IMR-90 (cell line): Measurements from ENCODE around the gene AMBP. TPM values are rescaled to one million over a fixed set of nuclear protein-coding genes. Genes with fewer than 3 reads are reported as not detected.

Source experiments
- ATAC-seq: fragments of 200-7000 bp; cut with Tn5 transposase; 2 replicates; pipeline ENCODE4 v1.9.1; 2020; ENCODE audit warnings: low read depth, mild to moderate bottlenecking, moderate library complexity
- BruUV-seq: library from RNA; stranded (reverse); fragments of 400-500 nt; replicated peaks from 2 replicates; lab custom pipeline; 2021; lab: Mats Ljungman, UMichigan
- CTCF ChIA-PET: fragments of 300-600 bp; formaldehyde crosslinking; extraction: SDS; loops from one replicate; lab custom pipeline; 2021; ENCODE audit warnings: antibody characterized with exemption; lab: Yijun Ruan, JAX
- POLR2A ChIA-PET: fragments of 300-600 bp; sonication (Branson Sonifier 250); formaldehyde crosslinking; loops from one replicate; lab custom pipeline; 2022; ENCODE audit warnings: antibody characterized with exemption; ENCODE audit not compliant: unreplicated experiment; lab: Charles Lee
- DNase-seq: peaks from one replicate; pipeline ENCODE4 v3.0.0; 2013
- H2AFZ ChIP-seq: replicated peaks from 2 replicates; pipeline ENCODE3; 2013; ENCODE audit warnings: low read length, mild to moderate bottlenecking; ENCODE audit not compliant: poor library complexity
- H2AK5ac ChIP-seq: 2 replicates; pipeline ENCODE4 v1.6.1; 2013; ENCODE audit warnings: low read depth, low read length, inconsistent platforms
- H2AK9ac ChIP-seq: replicated peaks from 2 replicates; pipeline ENCODE3; 2013; ENCODE audit warnings: mild to moderate bottlenecking, low read depth, low read length, moderate library complexity; ENCODE audit not compliant: poor library complexity
- H2BK120ac ChIP-seq: 2 replicates; pipeline ENCODE4 v1.6.1; 2013; ENCODE audit warnings: low read depth, low read length, inconsistent platforms
- H2BK15ac ChIP-seq: 3 replicates; pipeline ENCODE4 v1.6.1; 2013; ENCODE audit warnings: low read depth, low read length, inconsistent platforms
- H2BK20ac ChIP-seq: 2 replicates; pipeline ENCODE4 v1.6.1; 2013; ENCODE audit warnings: low read depth, mild to moderate bottlenecking, inconsistent platforms, low read length, moderate library complexity
- H2BK5ac ChIP-seq: 2 replicates; pipeline ENCODE4 v1.6.1; 2013; ENCODE audit warnings: mild to moderate bottlenecking, low read depth, low read length, inconsistent platforms; ENCODE audit not compliant: poor library complexity, severe bottlenecking
- H3K14ac ChIP-seq: replicated peaks from 2 replicates; pipeline ENCODE4 v1.6.1; 2013; ENCODE audit warnings: low read depth, low read length, inconsistent platforms
- H3K18ac ChIP-seq: 2 replicates; pipeline ENCODE4 v1.6.1; 2013; ENCODE audit warnings: low read depth, low read length, control low read depth
- H3K23ac ChIP-seq: 2 replicates; pipeline ENCODE4 v1.6.1; 2013; ENCODE audit warnings: low read depth, low read length, inconsistent platforms
- H3K27ac ChIP-seq: 2 replicates; pipeline ENCODE4 v1.5.1; 2013; ENCODE audit warnings: mild to moderate bottlenecking, control low read depth, low read length; ENCODE audit not compliant: insufficient read depth
- H3K27me3 ChIP-seq: 2 replicates; pipeline ENCODE4 v1.6.1; 2013; ENCODE audit warnings: low read length; ENCODE audit not compliant: control insufficient read depth, insufficient read depth
- H3K36me3 ChIP-seq: 2 replicates; pipeline ENCODE4 v1.6.1; 2013; ENCODE audit warnings: low read length, mixed read lengths; ENCODE audit not compliant: control insufficient read depth, insufficient read depth
- H3K4ac ChIP-seq: 2 replicates; pipeline ENCODE4 v1.6.1; 2013; ENCODE audit warnings: low read depth, low read length, inconsistent platforms
- H3K4me1 ChIP-seq: 2 replicates; pipeline ENCODE4 v1.6.1; 2013; ENCODE audit warnings: low read length, mixed read lengths; ENCODE audit not compliant: control insufficient read depth, insufficient read depth
- H3K4me2 ChIP-seq: 2 replicates; pipeline ENCODE4 v1.6.1; 2013; ENCODE audit warnings: low read depth, mild to moderate bottlenecking, control low read depth, low read length, moderate library complexity
- H3K4me3 ChIP-seq: 2 replicates; pipeline ENCODE4 v1.5.1; 2013; ENCODE audit warnings: low read depth, mild to moderate bottlenecking, control low read depth, low read length, moderate library complexity; ENCODE audit not compliant: insufficient read depth
- H3K56ac ChIP-seq: 2 replicates; pipeline ENCODE4 v1.6.1; 2013; ENCODE audit warnings: low read length, inconsistent platforms; ENCODE audit not compliant: insufficient read depth; ENCODE audit errors: extremely low read depth
- H3K79me1 ChIP-seq, 2 experiments: 2 replicates each; pipeline ENCODE4 v1.6.1; 2013; ENCODE audit warnings: low read length in 2 of 2, inconsistent platforms in 1 of 2, low read depth in 1 of 2
- H3K9ac ChIP-seq: 2 replicates; pipeline ENCODE4 v1.6.1; 2013; ENCODE audit warnings: low read depth, low read length, control low read depth
- H3K9me1 ChIP-seq: 2 replicates; pipeline ENCODE4 v1.6.1; 2013; ENCODE audit warnings: low read length, inconsistent platforms; ENCODE audit not compliant: insufficient read depth
- H3K9me3 ChIP-seq: 2 replicates; pipeline ENCODE4 v1.6.1; 2013; ENCODE audit warnings: low read length; ENCODE audit not compliant: control insufficient read depth, insufficient read depth
- H4K20me1 ChIP-seq: 2 replicates; pipeline ENCODE4 v1.6.1; 2013; ENCODE audit warnings: low read length, inconsistent platforms; ENCODE audit not compliant: insufficient read depth
- H4K5ac ChIP-seq: 2 replicates; pipeline ENCODE4 v1.6.1; 2013; ENCODE audit warnings: mild to moderate bottlenecking, low read depth, low read length, control low read depth
- H4K8ac ChIP-seq, 2 experiments: 2 replicates each; pipeline ENCODE4 v1.6.1; 2013; ENCODE audit warnings: low read depth in 2 of 2, low read length in 2 of 2, control low read depth in 1 of 2, inconsistent platforms in 1 of 2
- H4K91ac ChIP-seq: 2 replicates; pipeline ENCODE4 v1.6.1; 2013; ENCODE audit warnings: low read depth, low read length, inconsistent platforms; ENCODE audit not compliant: insufficient read depth
- BHLHE40 ChIP-seq: fragments of 150-350 bp; IDR thresholded peaks from 2 replicates; pipeline ENCODE4 v1.6.1; 2016; ENCODE audit warnings: mild to moderate bottlenecking, low read depth, low read length
- CEBPB ChIP-seq: IDR thresholded peaks from 2 replicates; pipeline ENCODE4 v1.6.1; 2012; ENCODE audit warnings: low read depth, low read length, improper control_type of control experiment
- CHD1 ChIP-seq: IDR thresholded peaks from 2 replicates; pipeline ENCODE4 v1.6.1; 2012; ENCODE audit warnings: low read depth, low read length, improper control_type of control experiment
- ELK1 ChIP-seq: fragments of 150-350 bp; IDR thresholded peaks from 2 replicates; pipeline ENCODE4 v1.6.1; 2016; ENCODE audit warnings: low read depth, mild to moderate bottlenecking, low read length, moderate library complexity, borderline replicate concordance
- FOS ChIP-seq: fragments of 150-350 bp; IDR thresholded peaks from 2 replicates; pipeline ENCODE4 v1.6.1; 2016; ENCODE audit warnings: low read depth, low read length
- MAFK ChIP-seq: IDR thresholded peaks from 2 replicates; pipeline ENCODE4 v1.6.1; 2012; ENCODE audit warnings: low read depth, low read length, improper control_type of control experiment
- MAZ ChIP-seq: IDR thresholded peaks from 2 replicates; pipeline ENCODE4 v1.6.1; 2012; ENCODE audit warnings: low read depth, mild to moderate bottlenecking, low read length, improper control_type of control experiment, moderate library complexity, borderline replicate concordance
- NFE2L2 ChIP-seq: fragments of 150-350 bp; IDR thresholded peaks from 2 replicates; pipeline ENCODE4 v1.6.1; 2016; ENCODE audit warnings: low read depth, mild to moderate bottlenecking, low read length
- POLR2A ChIP-seq: IDR thresholded peaks from 2 replicates; pipeline ENCODE4 v1.6.1; 2012; ENCODE audit warnings: mild to moderate bottlenecking, low read depth, low read length
- RAD21 ChIP-seq: IDR thresholded peaks from 2 replicates; pipeline ENCODE4 v1.6.1; 2012; ENCODE audit warnings: low read length, improper control_type of control experiment
- RCOR1 ChIP-seq: IDR thresholded peaks from 2 replicates; pipeline ENCODE4 v1.6.1; 2012; ENCODE audit warnings: mild to moderate bottlenecking, low read length, improper control_type of control experiment; ENCODE audit not compliant: insufficient replicate concordance
- RFX5 ChIP-seq: IDR thresholded peaks from 2 replicates; pipeline ENCODE4 v1.8.0; 2012; ENCODE audit warnings: low read depth, mild to moderate bottlenecking, low read length, moderate library complexity
- SMC3 ChIP-seq: fragments of 150-350 bp; IDR thresholded peaks from 2 replicates; pipeline ENCODE4 v1.6.1; 2016; ENCODE audit warnings: low read depth, mild to moderate bottlenecking, antibody characterized with exemption, low read length, moderate library complexity
- USF2 ChIP-seq: fragments of 150-350 bp; IDR thresholded peaks from 2 replicates; pipeline ENCODE4 v1.6.1; 2017; ENCODE audit warnings: mild to moderate bottlenecking, antibody characterized with exemption, low read length, low read depth
- WGBS, 2 experiments: methylation state at CpG; one replicate each; pipeline versions ENCODE4 v1.1.5 to v1.1.7; 2013; ENCODE audit warnings: missing lambda C conversion rate in 2 of 2; ENCODE audit not compliant: insufficient read length in 1 of 2; ENCODE audit errors: extremely low coverage in 2 of 2; 5-methylcytosine and 5-hydroxymethylcytosine counted together
- dilution Hi-C: fragments of 300-500 bp; cut with HindIII; formaldehyde crosslinking; loops from one replicate; pipeline ENCODE4 v1.14.3; 2018; ENCODE audit warnings: low sequenced_read_pairs; ENCODE audit not compliant: unreplicated experiment
- in situ Hi-C: fragments of 300-500 bp; cut with MboI; formaldehyde crosslinking; loops from 3 replicates; pipeline ENCODE4 v1.14.3; 2019; ENCODE audit warnings: low sequenced_read_pairs, inconsistent platforms, mixed read lengths
- intact Hi-C: fragments of 100-400 bp; cut with micrococcal nuclease; formaldehyde crosslinking; loops from 2 replicates; pipeline ENCODE4 v1.10.0; 2022
- polyA plus RNA-seq, 3 experiments: library from polyadenylated mRNA; depleted of rRNA; stranded (reverse); fragments of >200 nt; gene quantifications; 2 replicates each; pipeline ENCODE4 v1.2.3, GENCODE V29; 2012; ENCODE audit warnings: low replicate concordance in 1 of 3
- total RNA-seq: library from RNA; depleted of rRNA; stranded (reverse); fragments of >200 nt; gene quantifications from 2 replicates; pipeline ENCODE4 v1.2.3, GENCODE V29; 2012

The AMBP gene
- total and polyA plus RNA-seq, 2 of the 4 experiments (the other 2 are of a cell fraction): not detected

- intact Hi-C loops (no loop called here), dilution Hi-C loops (no loop called here), in situ Hi-C loops (no loop called here)
- H3K36me3 ChIP-seq: peaks cover 4% of the 10 kb centered on the region; the same call in 1 of the 2 replicates
- WGBS, 2 experiments: no CpG with 5 or more reads among the region's 8 CpGs
- H3K9me1 ChIP-seq: 0 out of 2 replicates have a peak, but pooled peaks cover 4% of the 10 kb centered on the region
- H3K27me3 ChIP-seq: peaks cover 8% of the 10 kb centered on the region
- H2AK5ac ChIP-seq: no peak overlapping the region
- H2AK9ac ChIP-seq: no peak overlapping the region
- H2AFZ ChIP-seq: no peak overlapping the region
- H3K56ac ChIP-seq: no peak overlapping the region
- DNase-seq: no peak
- H3K4me3 ChIP-seq: no peak overlapping the region
- H3K9me3 ChIP-seq: no peaks in the 10 kb centered on the region
- TF ChIP-seq MAFK: no peak
- no peak for TF ChIP-seq CHD1
- no peak for TF ChIP-seq ELK1
- TF ChIP-seq RCOR1: no peak
- TF ChIP-seq RAD21: no peak
- no peak for TF ChIP-seq SMC3
- TF ChIP-seq NFE2L2: no peak
- TF ChIP-seq FOS: no peak
- no peak for TF ChIP-seq USF2
- no peak for TF ChIP-seq MAZ
- TF ChIP-seq POLR2A: no peak
- TF ChIP-seq BHLHE40: no peak
- no peak for TF ChIP-seq RFX5
- TF ChIP-seq CEBPB: no peak
- ATAC-seq: peak; percentile 35; the same call in 1 of the 2 replicates
- BruUV-seq: no TSS peak
- no peak overlapping the region for H3K4ac ChIP-seq
- H2BK120ac ChIP-seq: no peak overlapping the region
- no peak overlapping the region for H2BK15ac ChIP-seq
- POLR2A ChIA-PET: no interaction called here
- no peak overlapping the region for H3K27ac ChIP-seq
- CTCF ChIA-PET: interaction anchor here (0.6 kb wide), 1 partner anchor 230 kb away, joined by 3 read pairs; no protein-coding TSS in a partner anchor
- H3K79me1 ChIP-seq: no peaks in the 10 kb centered on the region
- H3K9ac ChIP-seq: no peak overlapping the region
- no peak overlapping the region for H4K91ac ChIP-seq
- H3K4me1 ChIP-seq: no peaks in the 10 kb centered on the region
- no peak overlapping the region for H4K8ac ChIP-seq
- H3K23ac ChIP-seq: no peak overlapping the region
- no peak overlapping the region for H3K4me2 ChIP-seq
- no peak overlapping the region for H2BK5ac ChIP-seq
- no peak overlapping the region for H2BK20ac ChIP-seq
- H3K18ac ChIP-seq: no peak overlapping the region
- no peak overlapping the region for H3K14ac ChIP-seq
- no peaks in the 10 kb centered on the region for H4K20me1 ChIP-seq
- H4K5ac ChIP-seq: no peak overlapping the region
Observed at GRCh38 chr9:114059047-114059803, 18.9 kb downstream of the AMBP start.
